ENCODE measurements around the gene NFIA.

The NFIA gene

GRCh38 chr1:61098333-61098732 is 16.0 kb downstream of the NFIA start:
- no peak for TF ChIP-seq POLR2AphosphoS5 (IDR thresholded peaks at IDR 0.05; ENCODE audit: low read depth, low read length)
- TF ChIP-seq POLR2A (IDR thresholded peaks at IDR 0.05; ENCODE audit: low read depth, low read length): no peak
- no peak for TF ChIP-seq TAF1 (IDR thresholded peaks at IDR 0.05; ENCODE audit: borderline replicate concordance, low read depth, low read length)

GRCh38 chr1:61098906-61099437 is 16.6 kb downstream of the NFIA start:
- DNase-seq (ENCODE audit: insufficient read length): no peak
- FAIRE-seq: no peak
- no peak for TF ChIP-seq POLR2AphosphoS5 (IDR thresholded peaks at IDR 0.05; ENCODE audit: low read depth, low read length)
- TF ChIP-seq TAF1 (IDR thresholded peaks at IDR 0.05; ENCODE audit: borderline replicate concordance, low read depth, low read length): no peak
- no peak for TF ChIP-seq POLR2A (IDR thresholded peaks at IDR 0.05; ENCODE audit: low read depth, low read length)

More at GRCh38 chr1:61098333-61098732, 16.0 kb downstream of the NFIA start:
- FAIRE-seq (no peak), DNase-seq (ENCODE audit: insufficient read length) (no peak)

DNA sequence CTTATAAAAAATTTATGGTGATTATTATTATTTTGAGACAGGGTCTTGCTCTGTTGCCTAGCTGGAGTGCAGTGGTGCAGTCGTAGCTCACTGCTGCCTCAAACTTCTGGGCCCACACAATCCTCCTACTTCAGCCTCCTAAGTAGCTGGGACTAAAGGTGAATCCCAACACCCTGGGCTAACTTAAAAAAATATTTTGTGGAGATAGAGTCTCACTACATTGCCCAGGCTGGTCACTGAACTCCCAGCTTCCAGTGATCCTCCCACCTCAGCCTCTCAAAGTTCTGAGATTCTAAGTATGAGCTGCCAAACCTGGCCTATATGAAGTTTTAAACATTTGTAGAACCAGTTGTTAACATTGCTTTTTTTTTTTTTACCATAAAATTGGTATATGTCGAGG is 18.2 kb downstream of the NFIA start:
- DNase-seq (ENCODE audit: insufficient read length): no peak
- no peak for FAIRE-seq
- no peak for TF ChIP-seq POLR2AphosphoS5 (IDR thresholded peaks at IDR 0.05; ENCODE audit: low read depth, low read length)
- no peak for TF ChIP-seq TAF1 (IDR thresholded peaks at IDR 0.05; ENCODE audit: borderline replicate concordance, low read depth, low read length)
- no peak for TF ChIP-seq POLR2A (IDR thresholded peaks at IDR 0.05; ENCODE audit: low read depth, low read length)

DNA sequence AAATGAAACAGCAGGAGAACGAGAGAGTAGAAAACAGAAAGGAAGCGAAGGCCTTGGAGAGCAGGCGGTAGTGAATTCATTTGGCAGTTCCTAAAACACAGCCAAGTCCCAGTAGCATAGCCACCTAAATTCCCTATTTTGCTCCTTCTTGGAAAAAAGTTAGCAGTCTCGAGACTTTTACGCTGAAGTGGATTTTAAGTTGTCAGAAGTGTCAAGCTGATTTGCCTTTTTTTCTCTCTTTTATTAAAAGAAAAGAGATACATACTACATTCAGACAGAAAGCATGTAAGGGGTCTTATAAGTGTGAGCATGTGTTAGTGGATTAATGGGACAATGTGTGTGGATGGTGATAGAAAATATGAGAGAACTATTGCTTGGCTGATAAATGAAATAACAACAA is 19.2 kb downstream of the NFIA start:
- DNase-seq (ENCODE audit: insufficient read length) (no peak), FAIRE-seq (no peak)
- TF ChIP-seq TAF1 (IDR thresholded peaks at IDR 0.05; ENCODE audit: borderline replicate concordance, low read depth, low read length) (no peak), POLR2A (IDR thresholded peaks at IDR 0.05; ENCODE audit: low read depth, low read length) (no peak), POLR2AphosphoS5 (IDR thresholded peaks at IDR 0.05; ENCODE audit: low read depth, low read length) (no peak)

DNA sequence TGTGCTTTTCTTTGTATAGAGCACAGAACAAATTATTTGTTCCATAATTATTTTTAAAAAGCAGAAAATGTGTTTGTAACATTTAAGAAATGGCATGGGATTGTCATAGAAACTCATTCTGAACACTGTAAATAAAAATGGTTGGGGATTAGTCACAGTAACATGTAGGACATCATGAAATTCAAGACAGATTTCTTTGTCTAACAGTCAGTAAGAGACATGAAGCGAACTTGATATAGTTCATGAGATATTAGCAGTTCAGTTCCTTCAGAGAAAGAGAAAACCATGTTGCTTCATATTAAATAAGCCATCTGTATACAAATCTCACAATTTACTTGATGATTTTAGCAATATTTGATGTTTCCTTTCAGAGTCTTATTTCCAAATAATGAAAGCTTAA is 19.7 kb downstream of the NFIA start:
- FAIRE-seq: no peak
- TF ChIP-seq POLR2A (IDR thresholded peaks at IDR 0.05; ENCODE audit: low read depth, low read length): no peak
- TF ChIP-seq TAF1 (IDR thresholded peaks at IDR 0.05; ENCODE audit: borderline replicate concordance, low read depth, low read length): no peak
- no peak for TF ChIP-seq POLR2AphosphoS5 (IDR thresholded peaks at IDR 0.05; ENCODE audit: low read depth, low read length)
- DNase-seq (ENCODE audit: insufficient read length): no peak

DNA sequence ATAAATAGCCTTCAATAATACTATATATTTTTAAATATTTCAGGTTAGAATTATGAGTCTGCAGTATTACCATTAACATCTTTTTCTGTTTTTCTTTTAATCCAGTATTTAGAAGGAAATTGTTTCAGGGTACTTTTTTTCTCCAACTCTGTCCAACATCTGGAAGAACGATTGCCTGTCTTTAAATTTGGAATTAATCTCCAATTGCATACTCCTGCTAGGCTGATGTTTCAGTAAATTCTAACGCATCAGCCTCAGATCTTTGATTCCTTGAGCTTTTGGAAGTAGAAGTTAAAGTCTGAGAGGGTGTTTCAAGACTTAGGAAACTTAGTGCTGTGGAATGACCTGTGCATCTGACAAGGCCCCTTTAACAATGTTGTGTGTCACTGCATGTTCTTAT is 20.3 kb downstream of the NFIA start:
- TF ChIP-seq TAF1 (IDR thresholded peaks at IDR 0.05; ENCODE audit: borderline replicate concordance, low read depth, low read length): no peak
- no peak for TF ChIP-seq POLR2AphosphoS5 (IDR thresholded peaks at IDR 0.05; ENCODE audit: low read depth, low read length)
- TF ChIP-seq POLR2A (IDR thresholded peaks at IDR 0.05; ENCODE audit: low read depth, low read length): no peak
- FAIRE-seq: no peak
- DNase-seq (ENCODE audit: insufficient read length): no peak

DNA sequence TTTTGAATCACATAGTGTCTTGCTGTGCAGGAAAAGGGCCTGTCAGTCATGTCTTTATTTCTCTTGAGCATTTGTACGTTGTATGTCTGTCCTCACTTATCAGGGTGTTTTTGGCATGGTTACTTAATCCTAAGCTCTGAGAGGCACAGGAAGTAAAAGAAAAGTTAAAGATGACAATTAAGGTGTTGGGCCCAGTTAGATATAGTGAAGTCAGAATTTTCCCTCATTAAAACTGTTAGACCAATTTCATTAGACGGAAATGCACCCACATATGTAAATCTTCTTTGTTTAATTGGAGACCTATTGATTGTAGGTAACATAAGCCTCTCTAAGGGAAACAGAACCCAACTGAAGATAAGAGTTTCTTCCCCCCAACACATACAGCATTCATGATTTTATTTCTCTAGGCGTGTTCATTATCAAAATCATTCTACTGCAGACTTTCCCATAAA is 21.9 kb downstream of the NFIA start:
- FAIRE-seq (no peak), DNase-seq (ENCODE audit: insufficient read length) (no peak)
- TF ChIP-seq POLR2AphosphoS5 (IDR thresholded peaks at IDR 0.05; ENCODE audit: low read depth, low read length) (no peak), TAF1 (IDR thresholded peaks at IDR 0.05; ENCODE audit: borderline replicate concordance, low read depth, low read length) (no peak), POLR2A (IDR thresholded peaks at IDR 0.05; ENCODE audit: low read depth, low read length) (no peak)

DNA sequence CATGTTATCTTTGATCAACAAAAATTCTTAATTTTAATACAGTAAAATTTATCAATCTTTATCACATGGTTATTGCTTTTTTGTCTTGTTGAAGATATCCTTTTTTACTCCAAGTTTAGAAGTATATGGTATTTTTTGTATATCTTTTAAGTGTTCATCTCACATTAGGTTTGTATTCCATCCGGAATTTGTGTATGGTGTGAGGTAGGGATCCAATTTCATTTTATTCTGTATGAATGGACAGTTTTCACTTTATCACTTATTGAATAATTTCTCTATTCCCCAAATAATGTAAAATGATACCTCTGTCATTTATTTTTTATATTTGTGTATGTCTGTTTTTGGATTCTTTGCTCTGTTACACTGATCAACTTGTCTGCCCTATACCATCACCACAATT is 25.3 kb downstream of the NFIA start:
- TF ChIP-seq TAF1 (IDR thresholded peaks at IDR 0.05; ENCODE audit: borderline replicate concordance, low read depth, low read length) (no peak), POLR2A (IDR thresholded peaks at IDR 0.05; ENCODE audit: low read depth, low read length) (no peak), POLR2AphosphoS5 (IDR thresholded peaks at IDR 0.05; ENCODE audit: low read depth, low read length) (no peak)
- FAIRE-seq (no peak), DNase-seq (ENCODE audit: insufficient read length) (no peak)

DNA sequence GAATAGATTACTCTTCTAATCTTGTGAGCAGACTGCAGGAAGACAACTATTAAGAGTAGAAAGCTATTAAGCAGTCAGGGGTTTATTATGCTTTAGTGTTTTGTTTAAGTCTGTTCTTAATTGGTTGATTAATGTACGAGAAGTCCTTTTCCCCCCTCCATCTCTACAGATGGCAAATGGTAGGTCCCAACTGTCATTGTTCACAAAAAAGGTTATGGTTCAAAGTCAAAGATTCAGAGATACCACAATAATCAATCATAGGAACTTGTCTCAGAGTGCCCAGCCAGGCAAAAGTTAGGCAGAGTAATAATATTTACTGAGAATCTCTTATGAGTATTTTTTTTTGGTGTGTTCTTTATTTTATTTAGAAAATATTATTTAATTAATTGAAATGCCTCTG is 26.8 kb downstream of the NFIA start:
- no peak for DNase-seq (ENCODE audit: insufficient read length)
- FAIRE-seq: no peak
- TF ChIP-seq TAF1 (IDR thresholded peaks at IDR 0.05; ENCODE audit: borderline replicate concordance, low read depth, low read length) (no peak), POLR2AphosphoS5 (IDR thresholded peaks at IDR 0.05; ENCODE audit: low read depth, low read length) (no peak), POLR2A (IDR thresholded peaks at IDR 0.05; ENCODE audit: low read depth, low read length) (no peak)

DNA sequence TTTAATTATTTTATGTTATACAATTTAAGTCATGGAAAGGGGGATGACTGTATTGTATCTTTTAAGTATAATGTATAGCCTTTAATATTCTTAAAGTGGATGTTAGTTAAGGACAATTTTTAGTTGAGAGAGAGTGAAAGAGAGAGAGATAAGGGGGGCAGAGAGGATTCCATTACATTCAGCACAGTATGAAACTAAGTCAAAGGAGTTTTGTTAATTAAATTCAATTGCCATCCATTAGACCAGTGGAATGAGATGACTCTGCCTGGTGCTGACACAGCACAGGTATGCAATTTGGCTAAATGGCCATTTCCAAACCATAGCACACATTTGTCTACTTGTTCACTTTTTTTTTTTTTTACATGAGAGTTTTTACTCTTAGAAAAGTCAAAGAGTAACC is 27.5 kb downstream of the NFIA start:
- FAIRE-seq (no peak), DNase-seq (ENCODE audit: insufficient read length) (no peak)
- TF ChIP-seq POLR2AphosphoS5 (IDR thresholded peaks at IDR 0.05; ENCODE audit: low read depth, low read length) (no peak), TAF1 (IDR thresholded peaks at IDR 0.05; ENCODE audit: borderline replicate concordance, low read depth, low read length) (no peak), POLR2A (IDR thresholded peaks at IDR 0.05; ENCODE audit: low read depth, low read length) (no peak)

DNA sequence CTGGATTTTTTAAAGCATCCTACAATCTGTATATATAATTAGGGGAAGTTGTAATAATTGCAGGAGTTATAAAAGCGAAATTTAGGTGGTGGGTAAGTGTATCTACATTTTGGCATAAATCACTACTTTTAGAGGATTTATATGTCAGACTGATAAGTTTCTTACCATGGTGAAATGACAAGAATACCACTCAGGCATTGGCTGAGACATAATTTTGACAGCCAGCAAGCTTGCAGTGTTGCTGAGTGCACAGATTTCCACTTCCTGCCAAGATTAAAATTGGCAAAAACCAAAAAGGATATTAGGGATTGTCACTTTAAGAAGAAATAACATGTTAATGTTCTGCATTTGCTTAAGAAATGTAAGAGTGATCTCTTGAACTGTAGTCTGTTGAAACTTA is 28.2 kb downstream of the NFIA start:
- FAIRE-seq (no peak), DNase-seq (ENCODE audit: insufficient read length) (no peak)
- TF ChIP-seq TAF1 (IDR thresholded peaks at IDR 0.05; ENCODE audit: borderline replicate concordance, low read depth, low read length): no peak
- TF ChIP-seq POLR2AphosphoS5 (IDR thresholded peaks at IDR 0.05; ENCODE audit: low read depth, low read length): no peak
- TF ChIP-seq POLR2A (IDR thresholded peaks at IDR 0.05; ENCODE audit: low read depth, low read length): no peak

DNA sequence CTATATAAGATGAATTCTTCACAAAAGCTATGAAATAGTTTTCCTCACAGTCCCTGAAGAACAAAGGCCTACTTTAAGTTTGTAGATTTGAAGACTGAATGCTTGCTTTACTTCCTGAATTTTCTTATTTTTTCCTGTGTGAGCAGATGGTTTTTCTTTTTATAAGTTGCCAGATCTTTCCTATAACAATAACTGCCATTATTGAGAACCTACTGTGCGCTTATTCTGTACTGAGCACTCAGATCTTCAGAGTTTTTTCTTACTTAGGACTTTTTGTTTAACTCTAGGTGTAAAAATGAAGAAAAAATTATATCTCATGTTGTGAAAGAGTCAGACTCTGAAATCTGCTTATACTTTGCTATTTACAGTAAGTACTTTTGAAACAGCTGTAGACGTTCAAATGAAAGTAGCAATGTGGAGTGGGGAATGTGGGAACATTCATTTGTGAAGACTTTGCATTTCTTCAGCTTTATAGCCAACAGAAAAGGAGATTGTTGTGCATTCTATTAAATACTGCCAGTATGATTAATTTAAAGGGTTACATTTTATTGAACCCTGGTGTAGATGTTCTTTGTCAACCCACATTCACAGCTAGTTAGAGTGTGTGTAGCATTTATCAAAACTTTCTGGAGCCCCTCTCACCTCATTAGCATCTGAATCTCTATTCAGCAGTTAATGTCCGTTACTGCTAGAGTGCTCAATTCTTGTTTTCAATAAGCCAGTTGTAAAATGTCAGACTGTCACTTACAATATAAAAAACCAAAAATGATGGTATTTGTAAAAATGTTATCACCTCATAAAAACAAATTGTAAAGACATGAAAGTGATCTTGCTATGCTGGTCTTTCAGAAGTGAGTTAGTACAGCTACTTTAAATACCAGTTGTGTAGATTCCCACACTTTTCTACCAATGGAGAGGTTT is 29.0 kb downstream of the NFIA start:
- DNase-seq (ENCODE audit: insufficient read length) (no peak), FAIRE-seq (no peak)
- TF ChIP-seq TAF1 (IDR thresholded peaks at IDR 0.05; ENCODE audit: borderline replicate concordance, low read depth, low read length): no peak
- no peak for TF ChIP-seq POLR2AphosphoS5 (IDR thresholded peaks at IDR 0.05; ENCODE audit: low read depth, low read length)
- TF ChIP-seq POLR2A (IDR thresholded peaks at IDR 0.05; ENCODE audit: low read depth, low read length): no peak

All from GM12892 (cell line).